K562 (cell line): ENCODE results near the gene STX1B. TPM values are rescaled to one million over a fixed set of nuclear protein-coding genes. Genes with fewer than 3 reads are reported as not detected.

Experiments
- BCL6 ChIP-seq: fragments of 250-450 bp; sonication (Bioruptor Pico); IDR thresholded peaks from 2 replicates; pipeline ENCODE4 v1.4.0; 2020
- CREM ChIP-seq: IDR thresholded peaks from 2 replicates; pipeline ENCODE4 v1.6.1; 2014; ENCODE audit warnings: antibody characterized with exemption, low read depth
- CTBP1 ChIP-seq: fragments of 450-650 bp; IDR thresholded peaks from 2 replicates; pipeline ENCODE4 v1.6.1; 2016; ENCODE audit warnings: borderline replicate concordance
- GATAD2B ChIP-seq: fragments of 450-650 bp; IDR thresholded peaks from 2 replicates; pipeline ENCODE4 v1.6.1; 2017; ENCODE audit warnings: mild to moderate bottlenecking, borderline replicate concordance
- HDAC1 ChIP-seq, 2 experiments: fragments of 450-650 bp; IDR thresholded peaks; 2 replicates each; pipeline ENCODE4 v1.6.1; 2016 to 2017; ENCODE audit warnings: inconsistent platforms in 1 of 2, mild to moderate bottlenecking in 1 of 2, moderate library complexity in 1 of 2
- MAZ ChIP-seq, 2 experiments: fragments of 450-650 bp in 1 of 2; sonication (generic) in 1 of 2; formaldehyde crosslinking; IDR thresholded peaks in 1 of 2; conservative IDR thresholded peaks in 1 of 2; 2 replicates each; pipeline versions ENCODE4 v1.4.0 to v1.5.0; 2020; ENCODE audit warnings: mild to moderate bottlenecking in 1 of 2, missing genetic modification reagents in 1 of 2
- MECOM ChIP-seq: fragments of 250-450 bp; sonication (Bioruptor Pico); IDR thresholded peaks from 2 replicates; pipeline ENCODE4 v1.8.0; 2022; ENCODE audit warnings: inconsistent platforms
- SMAD3 ChIP-seq: fragments of 450-650 bp; formaldehyde crosslinking; conservative IDR thresholded peaks from 2 replicates; pipeline ENCODE4 v1.4.0; 2020; ENCODE audit warnings: mild to moderate bottlenecking
- SMAD4 ChIP-seq: fragments of 250-450 bp; sonication (Bioruptor Pico); conservative IDR thresholded peaks from 2 replicates; pipeline ENCODE4 v1.8.0; 2021; ENCODE audit warnings: inconsistent platforms, mild to moderate bottlenecking, moderate library complexity
- SP1 ChIP-seq: sonication (generic); formaldehyde crosslinking; IDR thresholded peaks from 2 replicates; pipeline ENCODE4 v1.8.1; 2022; ENCODE audit warnings: mild to moderate bottlenecking, missing genetic modification reagents
- THRAP3 ChIP-seq: fragments of 450-650 bp; IDR thresholded peaks from 2 replicates; pipeline ENCODE4 v1.6.1; 2016; ENCODE audit warnings: mild to moderate bottlenecking, inconsistent platforms, borderline replicate concordance
- TOE1 ChIP-seq, 2 experiments: fragments of 450-650 bp in 1 of 2; sonication (generic) in 1 of 2; formaldehyde crosslinking in 1 of 2; IDR thresholded peaks; 2 replicates each; pipeline versions ENCODE4 v1.7.1 to v1.8.0; 2016 to 2022; ENCODE audit warnings: borderline replicate concordance in 2 of 2, mild to moderate bottlenecking in 2 of 2, antibody characterized with exemption in 1 of 2, inconsistent platforms in 1 of 2, low read depth in 1 of 2, missing genetic modification reagents in 1 of 2, moderate library complexity in 1 of 2
- polyA plus RNA-seq, 8 experiments: library from polyadenylated mRNA; depleted of rRNA in 4 of 8; stranded (reverse) in 5 of 8; unstranded in 3 of 8; fragments of >200 nt; fragmentation: Nextera tagmentation in 2 of 8; fragmentation: Illumina TruSeq in 1 of 8; extraction: Ambion mirVana in 2 of 8; extraction: Trizol in 1 of 8; gene quantifications; 2 replicates each; pipeline versions ENCODE4 v1.2.1 to v1.2.3, GENCODE V29; 2011 to 2014; ENCODE audit warnings: inconsistent platforms in 1 of 8, missing spikeins in 1 of 8
- total RNA-seq, 7 experiments: library from RNA; depleted of rRNA in 6 of 7; stranded (reverse); fragments of >200 nt in 6 of 7; fragmentation: Illumina TruSeq in 2 of 7; extraction: Trizol in 2 of 7; gene quantifications; 2 replicates each; pipeline versions ENCODE4 v1.2.1 to v1.2.3, GENCODE V29; 2011 to 2021; ENCODE audit warnings: low replicate concordance in 1 of 7
- TF ChIP-seq, protein P1 (sequence below), 2 experiments: fragments of 450-650 bp; formaldehyde crosslinking in 1 of 2; IDR thresholded peaks; 2 replicates each; pipeline versions ENCODE4 v1.4.0 to v1.6.1; 2014 to 2020; ENCODE audit warnings: mild to moderate bottlenecking in 2 of 2, borderline replicate concordance in 1 of 2, low read depth in 1 of 2
- TF ChIP-seq, protein P2 (sequence below): fragments of 450-650 bp; formaldehyde crosslinking; IDR thresholded peaks from 2 replicates; pipeline ENCODE4 v1.4.0; 2020; ENCODE audit warnings: mild to moderate bottlenecking, moderate library complexity
- TF ChIP-seq, protein P3 (sequence below): fragments of 250-450 bp; sonication (Bioruptor Pico); IDR thresholded peaks from 2 replicates; pipeline ENCODE4 v1.8.0; 2022; ENCODE audit warnings: moderate library complexity, mild to moderate bottlenecking, inconsistent platforms

The STX1B gene
- total and polyA plus RNA-seq, 9 of the 15 experiments (the other 6 are each of a cell fraction or from before 2014, with no cell fraction given): 0.07 to 2.5 (median 0.86) TPM

DNA sequence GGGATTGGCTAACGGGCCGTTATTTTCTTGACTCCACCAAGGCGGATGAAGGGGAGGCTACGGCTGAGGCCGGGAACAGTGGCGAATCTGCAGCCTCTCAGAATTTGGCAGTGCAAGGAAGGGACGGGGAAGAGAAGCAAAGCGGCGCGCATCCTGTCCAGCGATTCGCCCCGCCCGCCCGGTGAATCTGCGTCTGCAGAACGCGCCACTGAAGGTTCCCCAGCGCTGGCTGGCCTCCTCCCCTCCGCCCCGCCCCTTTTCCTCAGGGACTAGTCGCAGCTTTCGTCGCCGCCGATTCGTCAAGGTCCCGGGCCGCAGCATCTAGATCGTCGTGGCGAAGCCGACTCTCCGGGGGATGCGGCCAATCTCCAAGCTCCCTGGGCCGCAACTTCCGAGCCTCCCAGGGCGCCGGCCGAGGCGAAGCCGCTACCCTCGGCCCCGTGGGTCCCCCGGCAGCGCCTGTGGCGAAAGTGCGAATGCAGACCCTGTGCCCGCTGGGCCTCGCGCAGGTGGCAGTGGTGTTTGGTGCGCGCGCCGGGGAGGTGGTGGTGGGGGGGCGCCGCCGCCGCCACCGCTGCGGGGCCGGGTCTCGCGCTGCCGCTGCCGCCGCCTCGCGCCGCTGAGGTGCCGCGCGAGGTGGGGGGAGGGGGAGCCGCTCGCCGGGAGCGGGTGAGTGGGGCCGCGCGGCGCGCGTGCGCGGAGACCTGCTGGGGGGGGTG is 52.8 kb downstream of the STX1B start, which contains the start of gene SETD1A (continued):
- TF ChIP-seq, protein P1, sequence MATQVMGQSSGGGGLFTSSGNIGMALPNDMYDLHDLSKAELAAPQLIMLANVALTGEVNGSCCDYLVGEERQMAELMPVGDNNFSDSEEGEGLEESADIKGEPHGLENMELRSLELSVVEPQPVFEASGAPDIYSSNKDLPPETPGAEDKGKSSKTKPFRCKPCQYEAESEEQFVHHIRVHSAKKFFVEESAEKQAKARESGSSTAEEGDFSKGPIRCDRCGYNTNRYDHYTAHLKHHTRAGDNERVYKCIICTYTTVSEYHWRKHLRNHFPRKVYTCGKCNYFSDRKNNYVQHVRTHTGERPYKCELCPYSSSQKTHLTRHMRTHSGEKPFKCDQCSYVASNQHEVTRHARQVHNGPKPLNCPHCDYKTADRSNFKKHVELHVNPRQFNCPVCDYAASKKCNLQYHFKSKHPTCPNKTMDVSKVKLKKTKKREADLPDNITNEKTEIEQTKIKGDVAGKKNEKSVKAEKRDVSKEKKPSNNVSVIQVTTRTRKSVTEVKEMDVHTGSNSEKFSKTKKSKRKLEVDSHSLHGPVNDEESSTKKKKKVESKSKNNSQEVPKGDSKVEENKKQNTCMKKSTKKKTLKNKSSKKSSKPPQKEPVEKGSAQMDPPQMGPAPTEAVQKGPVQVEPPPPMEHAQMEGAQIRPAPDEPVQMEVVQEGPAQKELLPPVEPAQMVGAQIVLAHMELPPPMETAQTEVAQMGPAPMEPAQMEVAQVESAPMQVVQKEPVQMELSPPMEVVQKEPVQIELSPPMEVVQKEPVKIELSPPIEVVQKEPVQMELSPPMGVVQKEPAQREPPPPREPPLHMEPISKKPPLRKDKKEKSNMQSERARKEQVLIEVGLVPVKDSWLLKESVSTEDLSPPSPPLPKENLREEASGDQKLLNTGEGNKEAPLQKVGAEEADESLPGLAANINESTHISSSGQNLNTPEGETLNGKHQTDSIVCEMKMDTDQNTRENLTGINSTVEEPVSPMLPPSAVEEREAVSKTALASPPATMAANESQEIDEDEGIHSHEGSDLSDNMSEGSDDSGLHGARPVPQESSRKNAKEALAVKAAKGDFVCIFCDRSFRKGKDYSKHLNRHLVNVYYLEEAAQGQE (IDR thresholded peaks at IDR 0.05; ENCODE audit: borderline replicate concordance): no peak
- TF ChIP-seq, protein P1 (CRISPR knock-in tag; IDR thresholded peaks at IDR 0.05; ENCODE audit: low read depth): peak; percentile 72
- TF ChIP-seq, protein P2, sequence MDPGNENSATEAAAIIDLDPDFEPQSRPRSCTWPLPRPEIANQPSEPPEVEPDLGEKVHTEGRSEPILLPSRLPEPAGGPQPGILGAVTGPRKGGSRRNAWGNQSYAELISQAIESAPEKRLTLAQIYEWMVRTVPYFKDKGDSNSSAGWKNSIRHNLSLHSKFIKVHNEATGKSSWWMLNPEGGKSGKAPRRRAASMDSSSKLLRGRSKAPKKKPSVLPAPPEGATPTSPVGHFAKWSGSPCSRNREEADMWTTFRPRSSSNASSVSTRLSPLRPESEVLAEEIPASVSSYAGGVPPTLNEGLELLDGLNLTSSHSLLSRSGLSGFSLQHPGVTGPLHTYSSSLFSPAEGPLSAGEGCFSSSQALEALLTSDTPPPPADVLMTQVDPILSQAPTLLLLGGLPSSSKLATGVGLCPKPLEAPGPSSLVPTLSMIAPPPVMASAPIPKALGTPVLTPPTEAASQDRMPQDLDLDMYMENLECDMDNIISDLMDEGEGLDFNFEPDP (CRISPR knock-in tag): 0 out of 2 replicates have a peak, but pooled peaks have one; percentile 13
- peak; percentile 96 for TF ChIP-seq CREM
- no peak for TF ChIP-seq MECOM (CRISPR knock-in tag)
- TF ChIP-seq SMAD4 (CRISPR knock-in tag): peak; percentile 74
- no peak for TF ChIP-seq BCL6
- peak; percentile 97 to 99 for TF ChIP-seq MAZ (CRISPR knock-in tag; conservative IDR thresholded peaks at IDR 0.05 in 1 of 2, IDR thresholded peaks at IDR 0.05 in 1 of 2)
- 0 out of 2 replicates have a peak, but pooled peaks have one; percentile 16 for TF ChIP-seq GATAD2B
- peak; percentile 99 for TF ChIP-seq SP1 (CRISPR knock-in tag)
- TF ChIP-seq SMAD3 (CRISPR knock-in tag): 0 out of 2 replicates have a peak, but pooled peaks have one; percentile 36
- no peak; a peak in 2 of 4 replicates for TF ChIP-seq HDAC1 (IDR thresholded peaks at IDR 0.05)
- TF ChIP-seq THRAP3: no peak
- TF ChIP-seq TOE1 (IDR thresholded peaks at IDR 0.05; ENCODE audit: borderline replicate concordance): peak; percentile 99
- TF ChIP-seq TOE1 (CRISPR knock-in tag; IDR thresholded peaks at IDR 0.05; ENCODE audit: borderline replicate concordance, low read depth): no peak
- TF ChIP-seq, protein P3, sequence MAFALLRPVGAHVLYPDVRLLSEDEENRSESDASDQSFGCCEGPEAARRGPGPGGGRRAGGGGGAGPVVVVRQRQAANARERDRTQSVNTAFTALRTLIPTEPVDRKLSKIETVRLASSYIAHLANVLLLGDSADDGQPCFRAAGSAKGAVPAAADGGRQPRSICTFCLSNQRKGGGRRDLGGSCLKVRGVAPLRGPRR (CRISPR knock-in tag): 0 out of 2 replicates have a peak, but pooled peaks have one; percentile 4
- no peak for TF ChIP-seq CTBP1
